IMR-90 (cell line): ENCODE data around the gene HYAL3. TPM values are rescaled to one million over a fixed set of nuclear protein-coding genes. Genes with fewer than 3 reads are reported as not detected.
A peak's percentile ranks its signal among the peaks of the same experiment; 100 is the strongest.

Experiments
- ATAC-seq: fragments of 200-7000 bp; cut with Tn5 transposase; 2 replicates; pipeline ENCODE4 v1.9.1; 2020; ENCODE audit warnings: low read depth, mild to moderate bottlenecking, moderate library complexity
- BruUV-seq: library from RNA; stranded (reverse); fragments of 400-500 nt; replicated peaks from 2 replicates; lab custom pipeline; 2021; lab: Mats Ljungman, UMichigan
- CTCF ChIA-PET: fragments of 300-600 bp; formaldehyde crosslinking; extraction: SDS; loops from one replicate; lab custom pipeline; 2021; ENCODE audit warnings: antibody characterized with exemption; lab: Yijun Ruan, JAX
- POLR2A ChIA-PET: fragments of 300-600 bp; sonication (Branson Sonifier 250); formaldehyde crosslinking; loops from one replicate; lab custom pipeline; 2022; ENCODE audit warnings: antibody characterized with exemption; ENCODE audit not compliant: unreplicated experiment; lab: Charles Lee
- DNase-seq: peaks from one replicate; pipeline ENCODE4 v3.0.0; 2013
- H2AFZ ChIP-seq: replicated peaks from 2 replicates; pipeline ENCODE3; 2013; ENCODE audit warnings: low read length, mild to moderate bottlenecking; ENCODE audit not compliant: poor library complexity
- H2AK5ac ChIP-seq: 2 replicates; pipeline ENCODE4 v1.6.1; 2013; ENCODE audit warnings: low read depth, low read length, inconsistent platforms
- H2AK9ac ChIP-seq: replicated peaks from 2 replicates; pipeline ENCODE3; 2013; ENCODE audit warnings: mild to moderate bottlenecking, low read depth, low read length, moderate library complexity; ENCODE audit not compliant: poor library complexity
- H2BK120ac ChIP-seq: 2 replicates; pipeline ENCODE4 v1.6.1; 2013; ENCODE audit warnings: low read depth, low read length, inconsistent platforms
- H2BK15ac ChIP-seq: 3 replicates; pipeline ENCODE4 v1.6.1; 2013; ENCODE audit warnings: low read depth, low read length, inconsistent platforms
- H2BK20ac ChIP-seq: 2 replicates; pipeline ENCODE4 v1.6.1; 2013; ENCODE audit warnings: low read depth, mild to moderate bottlenecking, inconsistent platforms, low read length, moderate library complexity
- H2BK5ac ChIP-seq: 2 replicates; pipeline ENCODE4 v1.6.1; 2013; ENCODE audit warnings: mild to moderate bottlenecking, low read depth, low read length, inconsistent platforms; ENCODE audit not compliant: poor library complexity, severe bottlenecking
- H3K14ac ChIP-seq: replicated peaks from 2 replicates; pipeline ENCODE4 v1.6.1; 2013; ENCODE audit warnings: low read depth, low read length, inconsistent platforms
- H3K18ac ChIP-seq: 2 replicates; pipeline ENCODE4 v1.6.1; 2013; ENCODE audit warnings: low read depth, low read length, control low read depth
- H3K23ac ChIP-seq: 2 replicates; pipeline ENCODE4 v1.6.1; 2013; ENCODE audit warnings: low read depth, low read length, inconsistent platforms
- H3K27ac ChIP-seq: 2 replicates; pipeline ENCODE4 v1.5.1; 2013; ENCODE audit warnings: mild to moderate bottlenecking, control low read depth, low read length; ENCODE audit not compliant: insufficient read depth
- H3K27me3 ChIP-seq: 2 replicates; pipeline ENCODE4 v1.6.1; 2013; ENCODE audit warnings: low read length; ENCODE audit not compliant: control insufficient read depth, insufficient read depth
- H3K36me3 ChIP-seq: 2 replicates; pipeline ENCODE4 v1.6.1; 2013; ENCODE audit warnings: low read length, mixed read lengths; ENCODE audit not compliant: control insufficient read depth, insufficient read depth
- H3K4ac ChIP-seq: 2 replicates; pipeline ENCODE4 v1.6.1; 2013; ENCODE audit warnings: low read depth, low read length, inconsistent platforms
- H3K4me1 ChIP-seq: 2 replicates; pipeline ENCODE4 v1.6.1; 2013; ENCODE audit warnings: low read length, mixed read lengths; ENCODE audit not compliant: control insufficient read depth, insufficient read depth
- H3K4me2 ChIP-seq: 2 replicates; pipeline ENCODE4 v1.6.1; 2013; ENCODE audit warnings: low read depth, mild to moderate bottlenecking, control low read depth, low read length, moderate library complexity
- H3K4me3 ChIP-seq: 2 replicates; pipeline ENCODE4 v1.5.1; 2013; ENCODE audit warnings: low read depth, mild to moderate bottlenecking, control low read depth, low read length, moderate library complexity; ENCODE audit not compliant: insufficient read depth
- H3K56ac ChIP-seq: 2 replicates; pipeline ENCODE4 v1.6.1; 2013; ENCODE audit warnings: low read length, inconsistent platforms; ENCODE audit not compliant: insufficient read depth; ENCODE audit errors: extremely low read depth
- H3K79me1 ChIP-seq, 2 experiments: 2 replicates each; pipeline ENCODE4 v1.6.1; 2013; ENCODE audit warnings: low read length in 2 of 2, inconsistent platforms in 1 of 2, low read depth in 1 of 2
- H3K9ac ChIP-seq: 2 replicates; pipeline ENCODE4 v1.6.1; 2013; ENCODE audit warnings: low read depth, low read length, control low read depth
- H3K9me1 ChIP-seq: 2 replicates; pipeline ENCODE4 v1.6.1; 2013; ENCODE audit warnings: low read length, inconsistent platforms; ENCODE audit not compliant: insufficient read depth
- H3K9me3 ChIP-seq: 2 replicates; pipeline ENCODE4 v1.6.1; 2013; ENCODE audit warnings: low read length; ENCODE audit not compliant: control insufficient read depth, insufficient read depth
- H4K20me1 ChIP-seq: 2 replicates; pipeline ENCODE4 v1.6.1; 2013; ENCODE audit warnings: low read length, inconsistent platforms; ENCODE audit not compliant: insufficient read depth
- H4K5ac ChIP-seq: 2 replicates; pipeline ENCODE4 v1.6.1; 2013; ENCODE audit warnings: mild to moderate bottlenecking, low read depth, low read length, control low read depth
- H4K8ac ChIP-seq, 2 experiments: 2 replicates each; pipeline ENCODE4 v1.6.1; 2013; ENCODE audit warnings: low read depth in 2 of 2, low read length in 2 of 2, control low read depth in 1 of 2, inconsistent platforms in 1 of 2
- H4K91ac ChIP-seq: 2 replicates; pipeline ENCODE4 v1.6.1; 2013; ENCODE audit warnings: low read depth, low read length, inconsistent platforms; ENCODE audit not compliant: insufficient read depth
- BHLHE40 ChIP-seq: fragments of 150-350 bp; IDR thresholded peaks from 2 replicates; pipeline ENCODE4 v1.6.1; 2016; ENCODE audit warnings: mild to moderate bottlenecking, low read depth, low read length
- CEBPB ChIP-seq: IDR thresholded peaks from 2 replicates; pipeline ENCODE4 v1.6.1; 2012; ENCODE audit warnings: low read depth, low read length, improper control_type of control experiment
- CHD1 ChIP-seq: IDR thresholded peaks from 2 replicates; pipeline ENCODE4 v1.6.1; 2012; ENCODE audit warnings: low read depth, low read length, improper control_type of control experiment
- MAFK ChIP-seq: IDR thresholded peaks from 2 replicates; pipeline ENCODE4 v1.6.1; 2012; ENCODE audit warnings: low read depth, low read length, improper control_type of control experiment
- MAZ ChIP-seq: IDR thresholded peaks from 2 replicates; pipeline ENCODE4 v1.6.1; 2012; ENCODE audit warnings: low read depth, mild to moderate bottlenecking, low read length, improper control_type of control experiment, moderate library complexity, borderline replicate concordance
- NFE2L2 ChIP-seq: fragments of 150-350 bp; IDR thresholded peaks from 2 replicates; pipeline ENCODE4 v1.6.1; 2016; ENCODE audit warnings: low read depth, mild to moderate bottlenecking, low read length
- POLR2A ChIP-seq: IDR thresholded peaks from 2 replicates; pipeline ENCODE4 v1.6.1; 2012; ENCODE audit warnings: mild to moderate bottlenecking, low read depth, low read length
- RAD21 ChIP-seq: IDR thresholded peaks from 2 replicates; pipeline ENCODE4 v1.6.1; 2012; ENCODE audit warnings: low read length, improper control_type of control experiment
- RCOR1 ChIP-seq: IDR thresholded peaks from 2 replicates; pipeline ENCODE4 v1.6.1; 2012; ENCODE audit warnings: mild to moderate bottlenecking, low read length, improper control_type of control experiment; ENCODE audit not compliant: insufficient replicate concordance
- RFX5 ChIP-seq: IDR thresholded peaks from 2 replicates; pipeline ENCODE4 v1.8.0; 2012; ENCODE audit warnings: low read depth, mild to moderate bottlenecking, low read length, moderate library complexity
- SMC3 ChIP-seq: fragments of 150-350 bp; IDR thresholded peaks from 2 replicates; pipeline ENCODE4 v1.6.1; 2016; ENCODE audit warnings: low read depth, mild to moderate bottlenecking, antibody characterized with exemption, low read length, moderate library complexity
- WGBS, 2 experiments: methylation state at CpG; one replicate each; pipeline versions ENCODE4 v1.1.5 to v1.1.7; 2013; ENCODE audit warnings: missing lambda C conversion rate in 2 of 2; ENCODE audit not compliant: insufficient read length in 1 of 2; ENCODE audit errors: extremely low coverage in 2 of 2; 5-methylcytosine and 5-hydroxymethylcytosine counted together
- dilution Hi-C: fragments of 300-500 bp; cut with HindIII; formaldehyde crosslinking; loops from one replicate; pipeline ENCODE4 v1.14.3; 2018; ENCODE audit warnings: low sequenced_read_pairs; ENCODE audit not compliant: unreplicated experiment
- in situ Hi-C: fragments of 300-500 bp; cut with MboI; formaldehyde crosslinking; loops from 3 replicates; pipeline ENCODE4 v1.14.3; 2019; ENCODE audit warnings: low sequenced_read_pairs, inconsistent platforms, mixed read lengths
- intact Hi-C: fragments of 100-400 bp; cut with micrococcal nuclease; formaldehyde crosslinking; loops from 2 replicates; pipeline ENCODE4 v1.10.0; 2022
- polyA plus RNA-seq, 3 experiments: library from polyadenylated mRNA; depleted of rRNA; stranded (reverse); fragments of >200 nt; gene quantifications; 2 replicates each; pipeline ENCODE4 v1.2.3, GENCODE V29; 2012; ENCODE audit warnings: low replicate concordance in 1 of 3
- total RNA-seq: library from RNA; depleted of rRNA; stranded (reverse); fragments of >200 nt; gene quantifications from 2 replicates; pipeline ENCODE4 v1.2.3, GENCODE V29; 2012
- TF ChIP-seq, protein P1 (sequence below): fragments of 150-350 bp; IDR thresholded peaks from 2 replicates; pipeline ENCODE4 v1.6.1; 2016; ENCODE audit warnings: low read depth, mild to moderate bottlenecking, low read length, moderate library complexity, borderline replicate concordance
- TF ChIP-seq, protein P2 (sequence below): fragments of 150-350 bp; IDR thresholded peaks from 2 replicates; pipeline ENCODE4 v1.6.1; 2017; ENCODE audit warnings: mild to moderate bottlenecking, antibody characterized with exemption, low read length, low read depth
- TF ChIP-seq, protein P3 (sequence below): conservative IDR thresholded peaks from 2 replicates; pipeline ENCODE4 v1.5.1; 2012; ENCODE audit warnings: mild to moderate bottlenecking, low read depth, low read length, improper control_type of control experiment

The HYAL3 gene
- total and polyA plus RNA-seq, 2 of the 4 experiments (the other 2 are of a cell fraction) = 2.7 to 5.7 TPM

DNA sequence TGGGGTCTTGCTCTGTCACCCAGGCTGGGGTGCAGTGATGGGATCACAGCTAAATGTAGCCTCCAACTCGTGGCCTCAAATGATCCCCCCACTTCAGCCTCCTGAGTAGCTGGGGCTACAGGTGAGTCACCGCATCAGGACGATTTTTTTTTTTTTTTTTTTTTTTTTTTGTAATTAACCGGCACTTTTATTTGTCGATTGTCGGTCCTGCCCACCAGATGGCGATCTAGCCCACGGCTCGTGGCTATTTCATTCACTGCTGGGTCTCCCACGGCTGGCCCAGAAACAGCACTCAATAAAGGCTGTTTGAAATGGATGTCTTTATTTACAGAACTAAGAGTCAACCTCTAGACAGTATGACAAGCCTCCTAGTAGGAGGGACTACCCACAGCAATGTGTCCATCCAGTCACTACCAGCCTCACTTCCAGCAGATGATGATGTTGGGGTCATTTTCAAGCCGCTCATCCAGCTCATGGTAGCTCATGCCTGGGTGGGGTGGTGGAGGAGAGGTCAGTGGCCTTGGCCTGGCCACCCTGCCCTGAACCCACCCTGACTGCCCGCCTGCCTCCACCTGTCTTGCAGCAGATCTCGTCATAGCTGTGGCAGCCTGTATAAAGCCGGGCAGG is 48.1 kb upstream of the HYAL3 start:
- in situ Hi-C loops = loop anchor here (5.0 to 25.0 kb wide), 4 partner anchors 200 to 1815 kb away; partner anchors contain the start of genes ABHD14B, GPR62, MANF and PCBP4
- no TSS peak for BruUV-seq
- peak overlapping the region; percentile 47 for H2AFZ ChIP-seq
- TF ChIP-seq, protein P1, sequence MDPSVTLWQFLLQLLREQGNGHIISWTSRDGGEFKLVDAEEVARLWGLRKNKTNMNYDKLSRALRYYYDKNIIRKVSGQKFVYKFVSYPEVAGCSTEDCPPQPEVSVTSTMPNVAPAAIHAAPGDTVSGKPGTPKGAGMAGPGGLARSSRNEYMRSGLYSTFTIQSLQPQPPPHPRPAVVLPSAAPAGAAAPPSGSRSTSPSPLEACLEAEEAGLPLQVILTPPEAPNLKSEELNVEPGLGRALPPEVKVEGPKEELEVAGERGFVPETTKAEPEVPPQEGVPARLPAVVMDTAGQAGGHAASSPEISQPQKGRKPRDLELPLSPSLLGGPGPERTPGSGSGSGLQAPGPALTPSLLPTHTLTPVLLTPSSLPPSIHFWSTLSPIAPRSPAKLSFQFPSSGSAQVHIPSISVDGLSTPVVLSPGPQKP = no peak
- peak; percentile 85 for TF ChIP-seq RAD21
- TF ChIP-seq RCOR1 = no peak
- TF ChIP-seq POLR2A = 0 out of 2 replicates have a peak, but pooled peaks have one; percentile 43
- TF ChIP-seq MAZ = no peak
- TF ChIP-seq BHLHE40 = no peak
- no peak for TF ChIP-seq CEBPB
- TF ChIP-seq SMC3 = peak; percentile 75
- TF ChIP-seq CHD1 = no peak
- TF ChIP-seq, protein P2, sequence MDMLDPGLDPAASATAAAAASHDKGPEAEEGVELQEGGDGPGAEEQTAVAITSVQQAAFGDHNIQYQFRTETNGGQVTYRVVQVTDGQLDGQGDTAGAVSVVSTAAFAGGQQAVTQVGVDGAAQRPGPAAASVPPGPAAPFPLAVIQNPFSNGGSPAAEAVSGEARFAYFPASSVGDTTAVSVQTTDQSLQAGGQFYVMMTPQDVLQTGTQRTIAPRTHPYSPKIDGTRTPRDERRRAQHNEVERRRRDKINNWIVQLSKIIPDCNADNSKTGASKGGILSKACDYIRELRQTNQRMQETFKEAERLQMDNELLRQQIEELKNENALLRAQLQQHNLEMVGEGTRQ = no peak
- TF ChIP-seq MAFK = no peak
- TF ChIP-seq, protein P3, sequence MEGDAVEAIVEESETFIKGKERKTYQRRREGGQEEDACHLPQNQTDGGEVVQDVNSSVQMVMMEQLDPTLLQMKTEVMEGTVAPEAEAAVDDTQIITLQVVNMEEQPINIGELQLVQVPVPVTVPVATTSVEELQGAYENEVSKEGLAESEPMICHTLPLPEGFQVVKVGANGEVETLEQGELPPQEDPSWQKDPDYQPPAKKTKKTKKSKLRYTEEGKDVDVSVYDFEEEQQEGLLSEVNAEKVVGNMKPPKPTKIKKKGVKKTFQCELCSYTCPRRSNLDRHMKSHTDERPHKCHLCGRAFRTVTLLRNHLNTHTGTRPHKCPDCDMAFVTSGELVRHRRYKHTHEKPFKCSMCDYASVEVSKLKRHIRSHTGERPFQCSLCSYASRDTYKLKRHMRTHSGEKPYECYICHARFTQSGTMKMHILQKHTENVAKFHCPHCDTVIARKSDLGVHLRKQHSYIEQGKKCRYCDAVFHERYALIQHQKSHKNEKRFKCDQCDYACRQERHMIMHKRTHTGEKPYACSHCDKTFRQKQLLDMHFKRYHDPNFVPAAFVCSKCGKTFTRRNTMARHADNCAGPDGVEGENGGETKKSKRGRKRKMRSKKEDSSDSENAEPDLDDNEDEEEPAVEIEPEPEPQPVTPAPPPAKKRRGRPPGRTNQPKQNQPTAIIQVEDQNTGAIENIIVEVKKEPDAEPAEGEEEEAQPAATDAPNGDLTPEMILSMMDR = peak; percentile 79
- TF ChIP-seq NFE2L2 = no peak
- no peak for TF ChIP-seq RFX5

More for the DNA sequence above, 48.1 kb upstream of the HYAL3 start:
- dilution Hi-C loops (no loop called here), intact Hi-C loops (loop anchor here (1.0 to 5.0 kb wide), 3 partner anchors 195 to 1040 kb away; partner anchors contain the start of gene MANF)
- Histone ChIP-seq H3K9me3 (no peaks in the 10 kb centered on the region), H2BK20ac (no peak overlapping the region), H2AK5ac (no peak overlapping the region), H2BK15ac (no peak overlapping the region), H4K5ac (no peak overlapping the region), H3K9ac (no peak overlapping the region), H4K91ac (no peak overlapping the region), H3K79me1 (peaks cover 23 to 30% of the 10 kb centered on the region in 2 experiments), H3K4ac (peak overlapping the region; percentile 39; the same call in 1 of the 2 replicates), H3K56ac (no peak overlapping the region), H4K20me1 (peaks cover 2% of the 10 kb centered on the region), H4K8ac (peak overlapping the region in 1 of 2 experiments; percentile 34; a peak in 1 of 4 replicates), H3K9me1 (peaks cover 4% of the 10 kb centered on the region; the same call in 1 of the 2 replicates), H3K27ac (no peak overlapping the region), H3K14ac (no peak overlapping the region), H3K23ac (no peak overlapping the region), H2BK5ac (no peak overlapping the region), H3K36me3 (peaks cover 9% of the 10 kb centered on the region; the same call in 1 of the 2 replicates), H3K18ac (no peak overlapping the region), H2BK120ac (no peak overlapping the region), H2AK9ac (peak overlapping the region; percentile 87), H3K4me1 (peaks cover 11% of the 10 kb centered on the region), H3K27me3 (no peaks in the 10 kb centered on the region), H3K4me2 (no peak overlapping the region), H3K4me3 (no peak overlapping the region)
- DNase-seq = peak; percentile 71
- ATAC-seq = 0 out of 2 replicates have a peak, but pooled peaks have one; percentile 8
- POLR2A ChIA-PET = interaction anchor here (0.6 kb wide), 1 partner anchor 26 kb away, joined by 10 read pairs; no protein-coding TSS in a partner anchor
- CTCF ChIA-PET = interaction anchor here (0.6 to 0.7 kb wide), 2 partner anchors 195 to 213 kb away, joined by 3 read pairs; no protein-coding TSS in a partner anchor
- 55% methylated on average over 5 of the region's 14 CpGs; no CpG with 5 or more reads in 1 of the 2 experiments for WGBS, 2 experiments
